Tibial artery (tissue), 4 donors: ENCODE data around the gene CLEC3A.

ENCODE experiments used
- DNase-seq, 2 donors: peaks; one replicate each; pipeline ENCODE4 v3.0.0-alpha.2; 2019
- H3K27ac ChIP-seq, 2 donors: fragments of 200-600 bp; sonication (generic) in 1 of 2; 1 replicate in 1 of 2; 2 replicates in 1 of 2; pipeline ENCODE4 v1.5.1; 2018 to 2019; ENCODE audit warnings: mild to moderate bottlenecking in 1 of 2
- H3K27me3 ChIP-seq, 2 donors: fragments of 200-600 bp; sonication (generic) in 1 of 2; one replicate each; pipeline versions ENCODE4 v1.5.1 to v1.6.0; 2016 to 2019
- H3K36me3 ChIP-seq, 3 donors: fragments of 200-600 bp; sonication (generic) in 2 of 3; one replicate each; pipeline ENCODE4 v1.5.1; 2016 to 2019; ENCODE audit warnings: mild to moderate bottlenecking in 2 of 3
- H3K4me1 ChIP-seq, 4 donors: fragments of 200-600 bp; sonication (generic) in 2 of 4; 1 replicate in 3 of 4; 2 replicates in 1 of 4; pipeline ENCODE4 v1.5.1; 2016 to 2019
- H3K4me3 ChIP-seq, 2 donors: fragments of 200-600 bp; sonication (generic) in 1 of 2; 1 replicate in 1 of 2; 2 replicates in 1 of 2; pipeline ENCODE4 v1.5.1; 2018 to 2019; ENCODE audit warnings: mild to moderate bottlenecking in 2 of 2
- H3K9me3 ChIP-seq, 3 donors: fragments of 200-600 bp; sonication (generic) in 1 of 3; one replicate each; pipeline ENCODE4 v1.5.1; 2016 to 2019
- intact Hi-C: fragments of 100-400 bp; cut with DNase I; formaldehyde crosslinking; loops from one replicate; pipeline ENCODE4 v1.15.0; 2023; ENCODE audit warnings: low total_unique reads
- TF ChIP-seq, protein P1 (sequence below), 2 experiments: fragments of 200-600 bp in 1 of 2; fragments of 450-650 bp in 1 of 2; IDR thresholded peaks; one replicate each; pipeline ENCODE4 v1.5.1; 2017 to 2019; ENCODE audit warnings: antibody characterized with exemption in 2 of 2, mild to moderate bottlenecking in 1 of 2, moderate library complexity in 1 of 2

The CLEC3A gene

DNA sequence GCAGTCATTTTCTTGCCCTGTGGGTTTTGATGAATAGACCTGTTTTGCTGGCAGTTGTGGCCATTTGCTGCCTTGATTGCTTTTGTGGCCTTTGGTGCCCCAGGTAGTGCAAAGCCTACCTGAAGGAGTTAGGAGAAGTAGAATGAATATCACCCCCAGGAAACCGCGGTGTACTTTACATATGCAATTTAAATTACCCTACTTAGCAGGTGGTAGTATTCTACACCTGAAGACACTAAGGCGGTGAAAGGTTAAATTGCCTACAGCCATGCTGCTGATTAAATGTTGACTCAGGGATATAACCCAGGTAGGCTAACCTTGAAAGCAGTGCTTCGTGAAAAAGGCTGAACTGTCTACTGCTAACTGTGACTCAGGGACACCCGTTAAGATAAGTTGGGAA is 49.9 kb downstream of the CLEC3A start:
- H3K4me3 ChIP-seq, result no peak overlapping the region
- no peaks in the 10 kb centered on the region for H3K4me1 ChIP-seq
- TF ChIP-seq, protein P1, sequence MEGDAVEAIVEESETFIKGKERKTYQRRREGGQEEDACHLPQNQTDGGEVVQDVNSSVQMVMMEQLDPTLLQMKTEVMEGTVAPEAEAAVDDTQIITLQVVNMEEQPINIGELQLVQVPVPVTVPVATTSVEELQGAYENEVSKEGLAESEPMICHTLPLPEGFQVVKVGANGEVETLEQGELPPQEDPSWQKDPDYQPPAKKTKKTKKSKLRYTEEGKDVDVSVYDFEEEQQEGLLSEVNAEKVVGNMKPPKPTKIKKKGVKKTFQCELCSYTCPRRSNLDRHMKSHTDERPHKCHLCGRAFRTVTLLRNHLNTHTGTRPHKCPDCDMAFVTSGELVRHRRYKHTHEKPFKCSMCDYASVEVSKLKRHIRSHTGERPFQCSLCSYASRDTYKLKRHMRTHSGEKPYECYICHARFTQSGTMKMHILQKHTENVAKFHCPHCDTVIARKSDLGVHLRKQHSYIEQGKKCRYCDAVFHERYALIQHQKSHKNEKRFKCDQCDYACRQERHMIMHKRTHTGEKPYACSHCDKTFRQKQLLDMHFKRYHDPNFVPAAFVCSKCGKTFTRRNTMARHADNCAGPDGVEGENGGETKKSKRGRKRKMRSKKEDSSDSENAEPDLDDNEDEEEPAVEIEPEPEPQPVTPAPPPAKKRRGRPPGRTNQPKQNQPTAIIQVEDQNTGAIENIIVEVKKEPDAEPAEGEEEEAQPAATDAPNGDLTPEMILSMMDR (IDR thresholded peaks at IDR 0.05), result no peak
- no peak for DNase-seq
- H3K27ac ChIP-seq, result no peak overlapping the region
- no peaks in the 10 kb centered on the region for H3K27me3 ChIP-seq
- intact Hi-C loops, result no loop called here
- no peaks in the 10 kb centered on the region for H3K36me3 ChIP-seq
- H3K9me3 ChIP-seq, result no peaks in the 10 kb centered on the region

DNA sequence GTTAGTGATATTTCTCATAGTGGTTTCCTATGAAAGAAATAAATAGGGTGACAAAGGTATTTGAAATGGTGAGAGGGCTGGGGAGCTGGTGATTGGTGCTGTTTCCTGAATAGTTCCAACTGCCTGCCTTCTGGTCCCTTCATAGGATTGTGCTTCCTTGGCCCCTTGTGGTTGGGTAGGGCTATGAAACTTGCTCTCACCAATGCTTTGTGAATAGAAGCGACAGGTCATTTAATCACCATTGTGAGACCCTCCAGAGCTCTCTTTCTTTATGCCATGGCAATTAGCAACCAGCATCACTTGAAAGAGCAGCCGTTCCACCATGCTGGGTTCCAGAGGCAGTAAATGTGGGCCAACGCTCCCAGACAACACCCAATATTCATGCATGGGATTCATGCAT is 53.5 kb downstream of the CLEC3A start:
- intact Hi-C loops, result no loop called here
- Histone ChIP-seq H3K4me1 (no peaks in the 10 kb centered on the region), H3K9me3 (no peaks in the 10 kb centered on the region), H3K4me3 (no peak overlapping the region), H3K36me3 (no peaks in the 10 kb centered on the region), H3K27me3 (peaks cover 0 to 4% of the 10 kb centered on the region in 2 donors), H3K27ac (no peak overlapping the region)
- DNase-seq, result no peak
- TF ChIP-seq, protein P1 (IDR thresholded peaks at IDR 0.05), result no peak

DNA sequence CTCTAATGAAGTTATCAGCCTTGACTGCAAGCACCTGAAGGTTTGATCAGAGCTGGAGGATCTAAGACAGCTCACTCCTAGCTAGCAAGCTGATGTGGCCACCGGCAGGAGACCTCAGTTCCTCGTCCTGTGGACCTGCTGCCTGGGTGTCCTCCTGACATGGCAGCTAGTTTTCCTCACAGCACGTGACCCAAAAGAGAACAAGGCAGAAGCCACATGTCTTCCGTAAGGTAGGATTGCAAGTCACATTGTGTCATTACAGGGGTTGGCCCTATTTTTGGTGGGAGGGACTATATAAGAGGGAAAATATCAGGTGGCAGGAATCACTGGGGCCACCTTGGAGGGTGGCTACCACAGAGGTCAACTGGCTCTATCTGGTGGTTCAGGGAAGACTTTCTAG is 59.0 kb downstream of the CLEC3A start:
- Histone ChIP-seq H3K36me3 (no peaks in the 10 kb centered on the region), H3K4me3 (no peak overlapping the region), H3K4me1 (no peaks in the 10 kb centered on the region), H3K27me3 (peaks cover 0 to 4% of the 10 kb centered on the region in 2 donors), H3K9me3 (no peaks in the 10 kb centered on the region), H3K27ac (no peak overlapping the region)
- intact Hi-C loops, result no loop called here
- DNase-seq, result no peak
- TF ChIP-seq, protein P1 (IDR thresholded peaks at IDR 0.05), result no peak
